ENCODE data around the gene TMEM63B.
"Not testable (repeated sequence)": the region's sequence is repeated elsewhere in the genome, so short reads cannot be mapped to it uniquely, and the experiment has no call there.

The TMEM63B gene

DNA sequence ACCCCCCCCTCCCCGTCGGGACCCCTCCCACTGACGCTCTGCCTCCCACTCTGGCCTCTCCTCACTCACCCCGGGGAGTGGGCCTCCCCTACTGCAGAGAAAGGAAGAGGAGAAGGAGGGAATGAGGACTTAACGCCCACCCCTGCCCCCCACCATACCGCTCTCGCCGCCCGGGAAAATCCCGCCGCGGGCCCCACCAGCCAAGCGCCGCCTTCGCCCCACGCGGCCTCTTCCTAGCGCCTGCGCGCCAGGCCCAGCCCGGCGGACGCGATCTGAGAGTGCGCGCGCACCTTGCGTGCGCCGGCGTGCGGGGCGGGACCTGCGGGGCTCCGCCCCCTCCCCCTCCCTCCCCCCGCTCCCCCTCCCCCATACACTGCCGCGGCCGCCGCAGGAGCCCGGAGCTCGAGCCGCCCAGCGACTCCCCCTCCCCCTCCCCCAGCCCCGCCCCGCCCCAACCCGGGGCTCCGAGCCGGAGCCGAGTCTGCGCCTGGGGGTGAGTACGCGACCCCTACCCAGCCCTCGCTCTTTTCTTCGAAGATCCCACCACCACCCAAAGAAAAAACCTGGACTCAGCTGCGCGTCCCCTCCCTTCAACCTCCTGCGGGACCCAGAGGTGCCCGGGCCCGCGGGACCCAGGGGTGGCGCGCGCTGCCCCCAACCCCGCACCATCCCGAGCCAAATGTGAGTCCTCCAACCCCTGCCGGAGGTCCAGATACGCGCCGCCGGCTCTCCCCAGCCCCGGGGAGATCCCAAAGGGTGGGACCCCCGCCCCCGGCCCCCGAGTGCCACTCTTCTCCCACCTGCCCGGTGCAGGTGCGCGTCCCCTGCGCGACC, at the start of gene TMEM63B, which contains the start of gene MRPL14:
Gene TMEM63B (plus strand): TSS at position 369 of the 834 bp plus-strand sequence. CDS start 7,031 bp downstream, outside the sequence.
Gene MRPL14 (minus strand): TSS at position 267 of the 834 bp plus-strand sequence. CDS start 10,841 bp downstream, outside the sequence.
- DNase-seq, result peak; percentile 88

DNA sequence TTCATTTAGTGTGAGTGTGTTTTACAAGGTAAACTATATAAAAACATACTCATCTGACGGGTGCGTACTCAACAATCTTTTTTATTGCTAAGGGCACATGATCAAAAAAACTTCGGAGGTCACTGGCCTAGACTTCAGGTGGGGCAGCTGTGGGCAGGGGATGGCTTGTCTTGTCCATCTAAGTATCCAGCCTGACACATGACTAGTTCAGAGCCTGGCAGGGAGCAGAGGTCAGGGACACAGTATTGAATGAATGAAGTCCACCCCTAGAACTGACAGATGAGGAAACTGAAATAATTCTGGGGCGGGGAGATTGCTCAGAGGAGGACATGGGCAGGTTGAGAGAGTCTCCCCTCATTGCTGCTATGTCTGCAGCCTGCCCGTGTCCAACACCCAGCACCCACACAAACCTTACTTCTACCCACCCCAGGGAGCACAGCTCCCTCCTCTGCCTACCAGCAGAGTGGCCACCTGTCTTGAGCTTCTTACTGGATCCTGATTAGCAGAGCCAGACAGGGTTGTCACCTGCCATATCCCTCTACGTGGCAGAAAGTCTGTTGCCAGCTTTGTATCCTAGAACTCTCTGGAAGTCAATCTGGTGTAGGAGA, 49.0 kb upstream of the TMEM63B start:
- DNase-seq, result no peak

DNA sequence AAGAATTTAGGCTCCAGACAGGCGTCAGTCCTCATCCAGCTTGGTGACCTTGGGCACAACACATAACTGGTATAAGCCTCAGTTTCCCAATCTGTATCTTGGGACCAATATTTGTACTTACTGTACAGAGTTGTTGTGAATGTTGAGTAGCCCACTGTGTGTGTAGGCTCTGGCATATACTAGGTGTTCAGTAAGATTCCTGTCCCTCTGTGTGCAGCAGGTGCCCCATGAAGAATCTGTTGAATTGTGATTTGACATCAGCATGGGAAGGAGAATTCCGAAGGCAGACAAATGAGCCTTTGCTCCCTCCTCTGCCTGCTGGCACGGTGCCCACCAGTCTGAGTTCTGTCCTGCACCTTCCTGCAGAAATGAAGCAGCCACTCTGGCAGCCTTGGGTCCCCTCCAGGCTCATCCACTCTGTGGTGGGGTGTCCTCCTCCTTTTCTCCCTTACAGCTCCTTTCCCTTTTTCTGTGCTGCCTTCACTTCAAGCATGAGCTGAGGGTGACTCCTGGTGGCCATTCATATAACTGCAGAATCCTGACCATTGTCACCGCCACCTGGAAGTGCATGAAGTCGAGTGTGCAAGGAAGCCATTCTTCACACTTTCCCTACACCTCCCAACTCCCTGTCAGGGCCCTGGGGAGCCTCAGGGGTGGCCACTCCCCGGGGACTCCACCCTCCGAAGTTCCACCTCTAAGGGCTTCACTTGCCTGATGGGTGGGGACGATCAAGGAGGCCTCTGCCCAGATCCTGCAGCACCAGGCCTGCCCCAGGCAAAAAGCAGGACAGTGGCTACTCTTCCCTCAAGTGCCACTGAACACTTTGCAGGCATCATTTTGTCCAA, 48.3 kb upstream of the TMEM63B start:
- DNase-seq, result no peak

DNA sequence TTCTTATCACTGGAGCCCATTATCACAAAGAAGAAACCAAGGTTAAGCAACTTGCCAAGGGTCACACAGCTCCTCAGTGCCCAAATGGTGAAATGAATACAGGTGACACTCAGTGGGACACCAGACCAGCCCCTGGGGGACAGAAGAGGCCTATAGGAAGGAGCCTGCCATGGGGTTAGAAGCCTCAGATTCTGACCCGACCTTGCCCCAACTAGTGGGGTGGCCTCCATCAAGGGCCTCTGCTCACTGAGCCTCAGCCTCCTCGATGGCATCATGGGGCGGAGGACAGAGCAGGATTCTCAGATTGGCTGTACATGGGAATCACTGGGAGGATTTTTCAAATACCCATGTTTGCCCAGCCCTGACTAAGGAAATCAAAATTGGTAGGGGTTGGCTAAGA, 47.7 kb upstream of the TMEM63B start:
- no peak for DNase-seq

DNA sequence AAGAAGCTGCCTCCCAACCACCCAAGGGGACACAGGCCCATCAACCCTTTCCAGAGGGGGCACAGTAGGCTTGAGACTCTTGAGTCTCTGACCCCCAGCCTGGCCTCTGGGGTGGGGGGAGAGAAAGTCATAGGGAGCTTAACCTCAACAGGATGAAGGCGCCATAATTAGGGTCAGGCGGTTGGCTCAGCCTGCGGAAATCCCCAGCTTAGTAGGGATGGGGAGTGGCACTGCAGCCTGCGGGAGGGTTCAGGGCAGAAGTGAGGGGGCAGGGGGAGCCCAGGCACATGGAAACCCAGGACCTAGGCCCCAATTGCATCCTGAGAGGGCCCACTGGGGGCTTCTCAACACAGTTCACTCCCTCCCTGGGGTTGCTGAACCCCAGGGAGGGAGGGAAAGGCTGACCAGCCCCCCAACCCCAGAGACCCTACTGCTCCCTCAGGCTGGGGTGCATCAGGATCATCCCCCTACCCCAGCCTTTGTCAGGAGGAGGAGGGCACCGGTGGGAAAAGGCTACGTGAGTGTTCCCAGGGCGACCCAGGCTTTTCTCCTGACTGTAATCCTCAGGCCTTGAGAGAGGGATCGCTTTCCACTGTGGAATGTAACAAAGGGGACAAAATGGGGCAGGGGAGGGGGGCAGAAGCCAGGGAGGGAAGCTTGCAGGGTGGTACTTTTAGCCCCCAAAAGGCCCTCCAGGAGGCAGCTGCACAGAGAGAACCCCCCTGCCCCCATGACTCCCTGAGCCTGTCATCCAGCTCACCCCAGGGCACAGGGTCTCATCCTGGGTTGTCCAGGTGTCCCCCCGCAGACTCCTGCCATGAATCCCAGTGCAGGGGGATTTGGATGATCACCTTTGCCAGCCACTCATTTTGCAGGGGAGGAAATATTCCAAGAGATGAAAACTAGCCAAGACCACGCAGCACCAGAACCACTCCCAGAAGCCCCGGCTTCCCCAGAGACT, 46.5 kb upstream of the TMEM63B start:
- DNase-seq, result no peak

DNA sequence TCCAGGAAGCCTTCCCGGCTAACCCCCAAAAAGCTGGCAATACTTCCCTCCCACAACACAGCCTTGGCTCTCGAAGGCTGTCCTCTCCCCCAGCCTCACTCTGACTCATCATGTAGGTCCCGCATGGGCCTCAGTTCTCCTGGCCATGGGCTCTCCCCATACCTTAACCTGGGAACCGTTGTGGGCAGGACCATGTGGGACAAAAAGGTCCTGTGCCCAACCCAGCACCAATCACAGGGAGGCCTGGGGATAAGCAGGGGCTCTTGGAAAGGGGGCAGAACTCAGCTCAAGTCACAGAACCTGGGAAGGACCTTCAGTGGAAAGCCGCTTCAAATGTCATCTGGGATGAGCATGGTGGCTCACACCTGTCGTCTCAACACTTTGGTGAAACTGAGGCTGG, 45.6 kb upstream of the TMEM63B start:
- no peak for DNase-seq

DNA sequence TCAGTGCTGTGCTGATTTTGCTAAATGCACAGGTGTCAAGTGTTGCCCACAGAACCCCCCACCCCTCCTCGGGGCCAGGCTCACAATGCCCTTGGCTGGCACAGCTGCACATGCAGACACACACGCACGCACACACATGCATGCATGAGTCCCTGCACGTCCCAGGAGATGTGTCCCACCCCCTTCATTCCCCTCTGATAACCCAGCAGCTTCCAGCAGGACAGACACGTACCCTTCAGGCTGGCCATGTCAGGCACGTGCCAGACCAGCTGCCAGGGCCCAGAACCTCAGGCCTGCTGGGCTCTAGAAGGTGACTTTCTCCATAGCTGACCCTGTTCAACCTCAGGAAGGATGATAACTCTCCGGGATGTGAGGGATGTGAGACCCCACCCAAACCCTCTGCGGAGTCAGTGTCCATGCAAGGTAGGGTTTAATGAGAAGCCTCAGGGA, 44.5 kb upstream of the TMEM63B start:
- no peak for DNase-seq

DNA sequence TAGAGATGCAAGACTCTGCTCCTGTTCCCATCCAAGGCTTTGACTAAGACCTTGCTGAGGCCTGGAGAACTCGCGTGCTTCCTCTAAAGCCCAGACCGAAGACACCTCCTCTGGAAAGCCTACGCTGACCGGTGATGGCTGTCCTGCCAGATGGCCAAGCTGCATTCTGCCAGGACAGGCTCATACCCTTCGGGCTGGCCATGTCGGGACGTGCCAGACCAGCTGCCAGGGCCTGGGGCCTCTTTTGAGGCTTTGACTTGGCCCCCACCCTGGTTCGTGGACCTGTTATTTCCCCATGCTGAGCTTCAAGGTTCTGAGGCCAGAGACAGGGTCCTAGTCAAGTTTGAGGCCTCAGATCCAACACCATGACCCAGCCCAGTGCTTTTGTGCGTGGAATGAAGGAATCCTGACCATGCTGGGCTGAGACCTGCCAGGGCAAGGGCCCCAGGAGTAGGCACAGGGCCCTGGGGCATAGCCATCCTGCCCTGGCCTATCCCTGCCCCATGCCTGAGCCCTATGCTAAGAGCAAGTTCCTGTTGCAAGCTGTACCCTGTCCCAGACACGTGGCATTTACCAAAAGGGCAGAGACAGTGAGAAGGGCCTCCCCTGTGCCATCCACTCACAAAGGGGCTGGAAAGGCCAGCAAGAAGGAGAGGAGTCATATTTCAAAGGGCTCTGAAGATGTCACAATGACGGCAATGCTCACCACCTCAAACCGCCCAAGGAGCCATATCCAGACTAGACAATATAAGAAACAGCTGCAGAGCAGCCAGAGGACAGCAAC, 42.9 kb upstream of the TMEM63B start:
- DNase-seq, result no peak

DNA sequence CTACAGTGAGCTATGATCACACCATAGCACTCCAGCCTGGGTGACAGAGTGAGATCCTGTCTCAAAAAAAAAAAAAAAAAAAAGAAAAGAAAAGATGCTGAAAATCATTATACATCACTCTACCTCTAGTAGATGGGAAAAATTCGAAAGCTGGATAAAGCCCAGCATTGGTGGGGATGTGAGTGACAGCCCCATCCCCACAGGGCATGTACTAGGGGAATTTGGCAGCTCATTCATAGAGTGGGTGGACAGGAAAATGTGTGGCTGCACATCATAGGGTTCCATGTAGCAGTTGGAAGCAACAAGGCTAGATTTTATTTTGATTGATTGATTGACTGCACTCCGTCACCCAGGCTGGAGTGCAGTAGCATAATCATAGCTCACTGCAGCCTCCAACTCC, 42.1 kb upstream of the TMEM63B start:
- DNase-seq, result no peak

DNA sequence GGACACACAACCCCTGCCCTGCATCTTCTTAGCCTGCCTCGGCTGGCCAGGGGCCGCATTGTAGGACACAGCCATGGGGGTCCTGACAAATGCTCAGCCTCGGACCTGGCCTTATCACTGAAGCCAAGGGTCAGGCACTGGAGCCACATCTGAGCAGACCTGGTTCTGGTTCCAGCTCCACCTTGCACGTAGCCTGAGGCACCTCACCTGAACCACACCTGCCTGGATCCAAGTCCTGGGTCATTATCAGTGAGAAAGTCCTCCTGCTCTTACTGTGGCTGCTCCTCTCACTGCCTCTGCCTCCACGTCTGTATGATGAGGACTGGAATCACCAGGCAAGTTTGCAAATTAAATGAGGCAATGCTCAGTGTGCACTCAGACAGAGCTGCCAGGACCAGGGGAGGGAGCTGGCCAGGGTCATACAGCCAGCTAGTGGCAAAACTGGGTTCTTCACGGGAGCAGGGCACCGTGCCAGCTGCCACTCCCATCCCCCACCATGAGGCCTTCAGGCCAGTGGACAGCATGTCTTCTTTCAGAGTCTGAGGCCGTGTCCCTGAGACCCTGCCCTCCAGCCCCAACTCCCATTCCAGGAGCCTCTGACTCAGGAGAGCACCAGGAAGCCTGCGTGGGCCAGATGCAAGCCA, 40.3 kb upstream of the TMEM63B start:
- peak; percentile 8 for DNase-seq

DNA sequence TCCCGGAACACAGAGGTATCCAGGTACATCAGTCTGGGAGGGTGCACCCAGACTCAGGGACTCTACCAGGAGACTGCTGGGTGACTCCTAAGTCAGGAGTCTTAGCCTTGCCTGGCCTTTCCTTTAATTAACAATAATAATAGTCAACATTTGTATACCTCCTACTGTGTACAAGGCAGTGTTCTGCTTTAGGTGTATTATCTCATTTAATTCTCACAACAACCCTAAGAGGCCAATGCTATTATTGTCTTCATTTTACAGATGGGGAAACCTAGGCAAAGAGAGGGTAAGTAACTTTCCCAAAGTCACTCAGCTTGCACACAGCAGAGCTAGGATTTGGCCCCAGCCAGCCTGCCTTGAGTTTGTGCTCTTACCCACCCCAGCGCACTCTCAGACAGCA, 39.7 kb upstream of the TMEM63B start:
- DNase-seq, result no peak

DNA sequence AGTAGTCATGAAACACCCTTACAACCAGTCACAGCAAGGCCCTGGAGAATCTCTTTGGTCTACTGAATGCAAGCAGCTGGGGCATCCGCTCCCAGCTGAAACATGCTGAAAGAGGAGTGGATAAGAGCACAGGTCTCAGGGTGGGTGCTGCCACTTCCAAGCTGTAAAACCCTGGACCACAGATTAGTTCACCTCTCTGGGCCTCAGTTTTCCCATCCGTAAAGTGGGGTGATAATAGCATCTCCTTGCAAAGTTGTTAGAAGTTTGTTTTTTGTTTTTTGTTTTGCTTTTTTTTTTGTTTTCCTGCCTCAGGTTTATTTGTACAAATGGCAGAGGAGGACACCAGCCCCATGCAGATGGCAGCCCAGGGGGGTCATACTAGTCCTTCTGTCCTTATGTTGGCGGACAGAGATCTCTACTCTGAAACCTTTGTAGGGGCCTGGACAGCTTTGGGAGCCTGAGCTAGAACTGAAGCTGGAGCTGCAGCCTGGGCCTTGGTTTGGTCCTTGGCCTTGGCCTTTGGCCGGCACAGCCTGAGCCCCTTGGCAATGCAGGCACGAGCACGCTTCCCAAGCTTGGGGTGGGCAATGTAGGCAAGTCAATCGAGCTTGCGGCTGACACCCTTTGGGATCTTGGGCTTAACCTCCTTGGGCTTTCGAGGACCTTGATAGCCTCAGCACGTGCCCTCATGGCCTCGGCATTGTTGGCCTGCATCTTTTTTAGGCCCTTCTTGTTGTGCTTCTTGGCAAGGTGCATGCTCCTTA, 38.3 kb upstream of the TMEM63B start:
- DNase-seq, result no peak

DNA sequence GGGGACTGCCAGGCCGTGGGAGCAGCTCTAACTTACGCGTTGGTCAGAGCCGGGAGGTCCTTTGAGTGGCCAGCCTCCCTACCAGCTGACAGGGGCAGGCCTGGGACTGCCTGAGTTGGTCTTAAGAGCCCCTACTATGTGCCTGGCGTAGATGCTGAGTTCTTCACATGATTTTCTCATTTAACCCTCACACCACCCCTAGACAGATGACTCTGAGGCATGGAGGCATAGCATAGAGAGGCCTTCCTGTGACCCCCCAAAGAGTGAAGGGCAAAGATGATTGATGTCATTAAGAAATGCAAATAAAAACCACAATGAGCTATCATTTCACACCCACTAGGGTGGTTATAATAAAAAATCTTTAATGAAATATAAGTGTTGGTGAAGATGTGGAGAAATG, 36.9 kb upstream of the TMEM63B start:
- no peak for DNase-seq

DNA sequence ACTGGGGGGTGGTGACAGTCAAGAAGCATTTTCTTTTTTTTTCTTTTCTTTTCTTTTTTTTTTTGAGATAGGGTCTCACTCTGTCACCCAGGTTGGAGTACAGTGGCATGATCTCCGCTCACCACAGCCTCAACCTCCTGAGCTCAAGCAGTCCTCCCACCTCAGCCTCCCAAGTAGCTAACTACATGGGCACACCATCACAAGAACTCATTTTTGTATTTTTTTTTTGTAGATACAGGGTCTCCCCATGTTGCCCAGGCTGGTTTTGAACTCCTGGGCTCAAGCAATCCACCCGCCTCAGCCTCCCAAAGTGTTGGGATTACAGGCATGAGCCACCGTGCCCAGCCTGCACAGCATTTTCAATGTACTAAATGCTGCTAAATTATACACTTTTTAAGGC, 36.0 kb upstream of the TMEM63B start:
- not testable (repeated sequence) for DNase-seq

DNA sequence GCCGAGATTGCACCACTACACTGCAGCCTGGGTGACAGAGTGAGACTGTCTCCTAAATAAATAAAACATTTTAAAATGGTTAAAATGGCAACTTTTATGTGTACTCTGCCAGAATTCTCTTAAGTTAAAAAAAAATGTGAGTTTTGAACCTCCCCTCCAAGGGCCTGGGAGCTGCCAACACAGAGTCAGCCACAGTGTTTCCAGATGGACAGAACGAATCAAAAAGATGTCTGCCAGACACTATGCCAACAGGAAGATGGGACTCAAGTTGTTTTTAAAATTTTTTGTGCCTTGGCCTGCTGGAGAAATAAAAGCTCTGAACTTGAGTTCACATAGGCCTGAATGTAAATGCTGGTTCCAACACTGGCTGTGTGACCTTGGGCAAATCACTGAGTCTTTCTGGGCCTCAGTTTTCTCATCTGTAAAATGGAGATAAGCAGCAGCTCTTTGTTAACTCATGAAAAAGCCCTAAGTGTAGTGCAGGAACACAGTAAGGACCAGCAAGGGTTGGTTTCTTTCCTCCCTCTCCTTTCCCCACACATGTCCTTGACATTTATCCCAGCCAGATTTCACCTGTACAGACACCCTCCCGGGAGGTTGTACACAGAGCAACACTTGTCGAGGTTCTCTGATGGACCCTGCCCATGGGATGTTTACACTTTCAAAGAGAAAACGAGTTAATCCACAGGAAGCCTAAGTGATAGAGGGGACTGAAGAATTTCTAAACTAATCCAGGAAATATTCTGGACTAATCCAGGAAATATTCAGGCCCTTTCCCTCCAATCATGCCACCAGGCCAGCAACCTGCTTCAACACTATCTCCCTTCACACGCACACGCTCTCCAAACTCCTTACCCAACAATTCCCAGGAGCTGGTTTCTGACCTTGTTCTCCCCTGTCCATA, 35.1 kb upstream of the TMEM63B start:
- no peak for DNase-seq

DNA sequence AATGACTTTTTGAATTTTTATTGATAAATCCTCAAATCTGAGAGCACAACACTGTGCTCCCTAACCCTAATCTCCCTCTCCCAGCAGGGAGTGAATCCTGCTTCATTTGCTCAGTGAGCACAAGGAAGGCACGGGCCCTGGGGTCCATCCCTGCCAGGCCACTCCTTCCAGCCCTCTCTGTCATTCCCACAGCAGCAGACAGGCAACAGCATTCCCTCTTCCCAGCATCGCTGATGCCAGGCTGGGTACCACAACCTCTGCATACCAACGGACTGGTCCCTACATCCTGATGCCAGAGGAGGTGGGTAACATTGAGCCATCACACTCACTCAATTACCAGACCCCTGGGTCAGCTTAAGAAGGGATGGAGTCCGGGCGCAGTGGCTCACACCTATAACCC, 34.3 kb upstream of the TMEM63B start:
- no peak for DNase-seq

DNA sequence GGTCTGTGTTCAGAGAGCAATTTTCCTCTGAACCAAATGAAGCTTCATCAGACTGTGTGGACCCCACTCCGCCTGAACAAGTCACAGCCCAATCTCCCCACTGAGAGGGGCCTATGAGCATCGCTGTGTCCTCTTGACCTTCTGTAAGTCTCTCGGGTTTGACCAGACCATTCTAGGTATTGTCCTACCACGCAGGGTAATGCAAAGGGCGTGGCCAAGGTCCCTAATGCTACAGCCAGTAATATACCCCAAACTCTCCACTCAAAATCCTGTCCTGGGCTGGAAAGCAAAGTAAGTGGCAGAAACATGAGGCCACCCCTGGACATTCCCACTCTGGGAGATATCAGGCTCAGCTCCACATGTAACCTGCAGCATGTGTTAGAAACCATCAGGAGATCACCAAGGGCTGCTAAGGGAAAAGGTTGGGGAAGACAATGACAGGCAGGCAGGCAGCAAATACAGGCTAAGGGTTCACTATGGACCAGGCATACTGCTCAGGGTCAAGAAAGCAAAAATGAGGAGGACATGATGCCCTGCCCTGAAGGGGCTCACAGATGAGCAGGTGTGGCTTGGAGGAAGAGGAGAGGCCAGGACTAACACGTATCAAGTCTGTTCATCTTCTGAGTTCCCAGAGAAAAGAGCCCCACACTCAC, 33.5 kb upstream of the TMEM63B start:
- DNase-seq, result no peak

Measured in NCI-H1105 (cell line).